Measurements from ENCODE around the gene REG1B. TPM values are rescaled to one million over a fixed set of nuclear protein-coding genes. Genes with fewer than 3 reads are reported as not detected.
A peak's percentile ranks its signal among the peaks of the same experiment; 100 is the strongest.

Gene REG1B
- total RNA-seq, 1 donor from 2014 or later = not detected

- Histone ChIP-seq H3K4me3 (no peak overlapping the region), H3K4me1 (no peaks in the 10 kb centered on the region), H3K27ac (no peak overlapping the region), H3K36me3 (no peaks in the 10 kb centered on the region), H3K79me2 (ENCODE audit: low read depth) (no peaks in the 10 kb centered on the region), H3K9ac (no peak overlapping the region), H4K20me1 (ENCODE audit: low read depth) (no peaks in the 10 kb centered on the region), H3F3A (ENCODE audit: low read depth) (no peaks in the 10 kb centered on the region), H3K4me2 (no peak overlapping the region), H2AFZ (replicated peaks) (no peak overlapping the region), H3K9me3 (ENCODE audit: low read depth) (no peaks in the 10 kb centered on the region), H3K27me3 (no peaks in the 10 kb centered on the region)
- Mint-ChIP-seq H3K4me3 (no peak overlapping the region), H3K36me3 (no peaks in the 10 kb centered on the region), H3K4me1 (peaks cover 2% of the 10 kb centered on the region), H3K9me3 (peaks cover 3% of the 10 kb centered on the region), H3K27me3 (ENCODE audit: insufficient read depth, low read depth) (no peaks in the 10 kb centered on the region), H3K27ac (peak overlapping the region; percentile 24)
- TF ChIP-seq EZH2phosphoT487 (IDR thresholded peaks at IDR 0.05) (no peak), EZH2 (IDR thresholded peaks at IDR 0.05) (no peak), CTCF (IDR thresholded peaks at IDR 0.05) (no peak)
- no peak for DNase-seq (ENCODE audit: low spot score)
These were observed 4.1 kb downstream of the REG1B start for GRCh38 chr2:79083597-79084251.

GRCh38 chr2:79082987-79083386, 4.8 kb downstream of the REG1B start:
- Histone ChIP-seq H3K4me1 (no peaks in the 10 kb centered on the region), H3K27ac (no peak overlapping the region), H3F3A (ENCODE audit: low read depth) (no peaks in the 10 kb centered on the region), H3K27me3 (no peaks in the 10 kb centered on the region), H3K79me2 (ENCODE audit: low read depth) (no peaks in the 10 kb centered on the region), H3K9ac (no peak overlapping the region), H3K4me2 (no peak overlapping the region), H3K9me3 (ENCODE audit: low read depth) (no peaks in the 10 kb centered on the region), H3K4me3 (no peak overlapping the region), H3K36me3 (no peaks in the 10 kb centered on the region), H2AFZ (replicated peaks) (peak overlapping the region; percentile 5), H4K20me1 (ENCODE audit: low read depth) (no peaks in the 10 kb centered on the region)
- Mint-ChIP-seq H3K27ac (no peak overlapping the region), H3K9me3 (peaks cover 4% of the 10 kb centered on the region), H3K36me3 (no peaks in the 10 kb centered on the region), H3K4me3 (no peak overlapping the region), H3K4me1 (peaks cover 2% of the 10 kb centered on the region), H3K27me3 (ENCODE audit: insufficient read depth, low read depth) (no peaks in the 10 kb centered on the region)
- no peak for TF ChIP-seq EZH2 (IDR thresholded peaks at IDR 0.05)
- TF ChIP-seq EZH2phosphoT487 (IDR thresholded peaks at IDR 0.05) = no peak
- no peak for TF ChIP-seq CTCF (IDR thresholded peaks at IDR 0.05)
- DNase-seq (ENCODE audit: low spot score) = no peak

- H2AFZ ChIP-seq (replicated peaks) = no peak overlapping the region
- no peaks in the 10 kb centered on the region for H3K36me3 Mint-ChIP-seq
- H3K36me3 ChIP-seq = no peaks in the 10 kb centered on the region
- H3K9me3 Mint-ChIP-seq = no peaks in the 10 kb centered on the region
- DNase-seq (ENCODE audit: low spot score) = no peak
- TF ChIP-seq CTCF (IDR thresholded peaks at IDR 0.05) (no peak), EZH2 (IDR thresholded peaks at IDR 0.05) (no peak), EZH2phosphoT487 (IDR thresholded peaks at IDR 0.05) (no peak)
- no peaks in the 10 kb centered on the region for H3F3A ChIP-seq (ENCODE audit: low read depth)
- no peaks in the 10 kb centered on the region for H3K9me3 ChIP-seq (ENCODE audit: low read depth)
- no peaks in the 10 kb centered on the region for H3K27me3 Mint-ChIP-seq (ENCODE audit: insufficient read depth, low read depth)
- no peak overlapping the region for H3K9ac ChIP-seq
- no peak overlapping the region for H3K27ac Mint-ChIP-seq
- no peaks in the 10 kb centered on the region for H3K4me1 Mint-ChIP-seq
- no peak overlapping the region for H3K4me2 ChIP-seq
- H3K4me3 ChIP-seq = no peak overlapping the region
- H3K27me3 ChIP-seq = no peaks in the 10 kb centered on the region
- H3K4me3 Mint-ChIP-seq = no peak overlapping the region
- no peaks in the 10 kb centered on the region for H4K20me1 ChIP-seq (ENCODE audit: low read depth)
- H3K4me1 ChIP-seq = no peaks in the 10 kb centered on the region
- no peaks in the 10 kb centered on the region for H3K79me2 ChIP-seq (ENCODE audit: low read depth)
- no peak overlapping the region for H3K27ac ChIP-seq
These were observed 16.7 kb downstream of the REG1B start for GRCh38 chr2:79071078-79071477.
